Measurements from ENCODE around the gene CRABP2.
A peak's percentile ranks its signal among the peaks of the same experiment; 100 is the strongest.

Gene CRABP2

GRCh38 chr1:156741481-156741983 lies 36.1 kb upstream of the CRABP2 start:
- DNase-seq (ENCODE audit: low read depth): no peak

- DNase-seq (ENCODE audit: low read depth): peak; percentile 98
These were observed 35.5 kb upstream of the CRABP2 start, which contains the start of gene MRPL24 for GRCh38 chr1:156740741-156741480. TSS of gene MRPL24 (minus strand) at chr1:156741088. CDS start at chr1:156738704, 2,384 bp downstream.

- no peak for DNase-seq (ENCODE audit: low read depth)
These were observed 34.9 kb upstream of the CRABP2 start for GRCh38 chr1:156740237-156740740.

GRCh38 chr1:156738916-156739315 lies 33.5 kb upstream of the CRABP2 start:
- no peak for DNase-seq (ENCODE audit: low read depth)

- DNase-seq (ENCODE audit: low read depth): no peak
These were observed 33.0 kb upstream of the CRABP2 start for GRCh38 chr1:156738407-156738806.

GRCh38 chr1:156733989-156734584 lies 28.7 kb upstream of the CRABP2 start:
- DNase-seq (ENCODE audit: low read depth): no peak

GRCh38 chr1:156728599-156729462 lies 23.4 kb upstream of the CRABP2 start, which contains the start of gene ISG20L2:
TSS of gene ISG20L2 (minus strand) at chr1:156728766. CDS start at chr1:156727652, 1,114 bp downstream.
- DNase-seq (ENCODE audit: low read depth): peak; percentile 86

GRCh38 chr1:156727926-156728598 lies 22.7 kb upstream of the CRABP2 start, which contains the start of gene METTL25B:
TSS of gene METTL25B (plus strand) at chr1:156728469. CDS start at chr1:156729105, 636 bp downstream.
- DNase-seq (ENCODE audit: low read depth): no peak

GRCh38 chr1:156727492-156727891 lies 22.1 kb upstream of the CRABP2 start:
- DNase-seq (ENCODE audit: low read depth): no peak

- DNase-seq (ENCODE audit: low read depth): no peak
These were observed 21.3 kb upstream of the CRABP2 start for GRCh38 chr1:156726549-156727226.

GRCh38 chr1:156725683-156726280 lies 20.4 kb upstream of the CRABP2 start:
- peak; percentile 77 for DNase-seq (ENCODE audit: low read depth)

- DNase-seq (ENCODE audit: low read depth): no peak
These were observed 16.2 kb upstream of the CRABP2 start for GRCh38 chr1:156721535-156721934.

- no peak for DNase-seq (ENCODE audit: low read depth)
These were observed 15.7 kb upstream of the CRABP2 start for GRCh38 chr1:156721131-156721530.

GRCh38 chr1:156717351-156717750 lies 12.0 kb upstream of the CRABP2 start:
- no peak for DNase-seq (ENCODE audit: low read depth)

- no peak for DNase-seq (ENCODE audit: low read depth)
These were observed 9.4 kb upstream of the CRABP2 start for GRCh38 chr1:156714830-156715229.

- DNase-seq (ENCODE audit: low read depth): no peak
These were observed 7.2 kb upstream of the CRABP2 start for GRCh38 chr1:156712626-156713025.

GRCh38 chr1:156711011-156711817 lies 5.8 kb upstream of the CRABP2 start:
- no peak for DNase-seq (ENCODE audit: low read depth)

GRCh38 chr1:156709757-156710489 lies 4.5 kb upstream of the CRABP2 start:
- DNase-seq (ENCODE audit: low read depth): no peak

- no peak for DNase-seq (ENCODE audit: low read depth)
These were observed 3.6 kb upstream of the CRABP2 start for GRCh38 chr1:156709031-156709430.
